Stomach (tissue), 4 donors: ENCODE measurements around the gene GOLGA8B.

Experiments used
- EP300 ChIP-seq: sonication (generic); formaldehyde crosslinking; IDR thresholded peaks from one replicate; pipeline ENCODE4 v1.6.1; 2017; ENCODE audit warnings: antibody characterized with exemption
- TF ChIP-seq, protein P1 (sequence below), 7 experiments: fragments of 450-650 bp in 4 of 7; fragments of 200-600 bp in 3 of 7; sonication (generic) in 3 of 7; IDR thresholded peaks; one replicate each; pipeline ENCODE4 v1.5.1; 2016 to 2019; ENCODE audit warnings: antibody characterized with exemption in 7 of 7, control low read depth in 2 of 7, mild to moderate bottlenecking in 1 of 7

DNA sequence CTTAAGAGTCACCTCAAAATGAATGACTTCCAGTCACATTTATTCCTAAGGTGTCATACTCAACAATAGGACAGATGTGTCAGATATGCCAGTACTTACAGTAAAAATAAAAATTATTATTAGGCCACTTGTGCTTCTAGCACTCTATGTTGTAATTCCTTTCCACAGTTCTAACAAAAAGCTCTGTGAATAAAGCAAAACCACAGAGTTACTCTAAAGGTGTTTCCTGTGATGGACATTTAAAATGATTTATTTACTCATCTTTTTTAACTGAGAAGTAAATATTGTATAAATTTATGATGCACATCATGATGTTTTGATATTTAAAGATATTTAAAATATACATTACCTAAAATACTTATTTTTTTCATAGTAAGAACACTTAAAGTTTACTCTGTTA lies 13.9 kb upstream of the GOLGA8B start:
- TF ChIP-seq, protein P1, sequence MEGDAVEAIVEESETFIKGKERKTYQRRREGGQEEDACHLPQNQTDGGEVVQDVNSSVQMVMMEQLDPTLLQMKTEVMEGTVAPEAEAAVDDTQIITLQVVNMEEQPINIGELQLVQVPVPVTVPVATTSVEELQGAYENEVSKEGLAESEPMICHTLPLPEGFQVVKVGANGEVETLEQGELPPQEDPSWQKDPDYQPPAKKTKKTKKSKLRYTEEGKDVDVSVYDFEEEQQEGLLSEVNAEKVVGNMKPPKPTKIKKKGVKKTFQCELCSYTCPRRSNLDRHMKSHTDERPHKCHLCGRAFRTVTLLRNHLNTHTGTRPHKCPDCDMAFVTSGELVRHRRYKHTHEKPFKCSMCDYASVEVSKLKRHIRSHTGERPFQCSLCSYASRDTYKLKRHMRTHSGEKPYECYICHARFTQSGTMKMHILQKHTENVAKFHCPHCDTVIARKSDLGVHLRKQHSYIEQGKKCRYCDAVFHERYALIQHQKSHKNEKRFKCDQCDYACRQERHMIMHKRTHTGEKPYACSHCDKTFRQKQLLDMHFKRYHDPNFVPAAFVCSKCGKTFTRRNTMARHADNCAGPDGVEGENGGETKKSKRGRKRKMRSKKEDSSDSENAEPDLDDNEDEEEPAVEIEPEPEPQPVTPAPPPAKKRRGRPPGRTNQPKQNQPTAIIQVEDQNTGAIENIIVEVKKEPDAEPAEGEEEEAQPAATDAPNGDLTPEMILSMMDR (IDR thresholded peaks at IDR 0.05) = no peak
- no peak for TF ChIP-seq EP300
